ENCODE measurements around the gene ABTB2. TPM values are rescaled to one million over a fixed set of nuclear protein-coding genes. Genes with fewer than 3 reads are reported as not detected.
A peak's percentile ranks its signal among the peaks of the same experiment; 100 is the strongest.

Gene ABTB2
- total RNA-seq, 1 donor from 2014 or later, result 72.8 TPM

GRCh38 chr11:34212566-34212965 is 145.2 kb downstream of the ABTB2 start:
- H3K4me3 Mint-ChIP-seq (ENCODE audit: unreplicated experiment), result no peak overlapping the region
- no peak for TF ChIP-seq CTCF (IDR thresholded peaks at IDR 0.05; ENCODE audit: unreplicated experiment)
- no peak overlapping the region for H3K27ac Mint-ChIP-seq (ENCODE audit: unreplicated experiment)
- H3K36me3 Mint-ChIP-seq (ENCODE audit: low read depth, unreplicated experiment), result no peaks in the 10 kb centered on the region
- DNase-seq (ENCODE audit: low spot score), result no peak
- peaks cover 25% of the 10 kb centered on the region for H3K4me1 Mint-ChIP-seq (ENCODE audit: unreplicated experiment)
- no peaks in the 10 kb centered on the region for H3K9me3 Mint-ChIP-seq (ENCODE audit: unreplicated experiment)
- peaks cover 8% of the 10 kb centered on the region for H3K27me3 Mint-ChIP-seq (ENCODE audit: unreplicated experiment)

GRCh38 chr11:34209809-34210208 is 148.0 kb downstream of the ABTB2 start:
- Mint-ChIP-seq H3K27ac (ENCODE audit: unreplicated experiment) (no peak overlapping the region), H3K9me3 (ENCODE audit: unreplicated experiment) (no peaks in the 10 kb centered on the region), H3K36me3 (ENCODE audit: low read depth, unreplicated experiment) (no peaks in the 10 kb centered on the region), H3K4me3 (ENCODE audit: unreplicated experiment) (no peak overlapping the region), H3K27me3 (ENCODE audit: unreplicated experiment) (peaks cover 15% of the 10 kb centered on the region), H3K4me1 (ENCODE audit: unreplicated experiment) (peaks cover 51% of the 10 kb centered on the region)
- no peak for DNase-seq (ENCODE audit: low spot score)
- TF ChIP-seq CTCF (IDR thresholded peaks at IDR 0.05; ENCODE audit: unreplicated experiment), result no peak

GRCh38 chr11:34208266-34209135 is 149.3 kb downstream of the ABTB2 start:
- Mint-ChIP-seq H3K36me3 (ENCODE audit: low read depth, unreplicated experiment) (no peaks in the 10 kb centered on the region), H3K9me3 (ENCODE audit: unreplicated experiment) (no peaks in the 10 kb centered on the region), H3K27me3 (ENCODE audit: unreplicated experiment) (peaks cover 15% of the 10 kb centered on the region), H3K27ac (ENCODE audit: unreplicated experiment) (peak overlapping the region; percentile 84), H3K4me3 (ENCODE audit: unreplicated experiment) (peak overlapping the region; percentile 33), H3K4me1 (ENCODE audit: unreplicated experiment) (peaks cover 60% of the 10 kb centered on the region)
- no peak for TF ChIP-seq CTCF (IDR thresholded peaks at IDR 0.05; ENCODE audit: unreplicated experiment)
- no peak for DNase-seq (ENCODE audit: low spot score)

GRCh38 chr11:34207487-34208180 is 150.2 kb downstream of the ABTB2 start:
- Mint-ChIP-seq H3K27ac (ENCODE audit: unreplicated experiment) (no peak overlapping the region), H3K4me1 (ENCODE audit: unreplicated experiment) (peaks cover 68% of the 10 kb centered on the region), H3K9me3 (ENCODE audit: unreplicated experiment) (no peaks in the 10 kb centered on the region), H3K4me3 (ENCODE audit: unreplicated experiment) (no peak overlapping the region), H3K27me3 (ENCODE audit: unreplicated experiment) (peaks cover 16% of the 10 kb centered on the region), H3K36me3 (ENCODE audit: low read depth, unreplicated experiment) (peaks cover 8% of the 10 kb centered on the region)
- no peak for TF ChIP-seq CTCF (IDR thresholded peaks at IDR 0.05; ENCODE audit: unreplicated experiment)
- no peak for DNase-seq (ENCODE audit: low spot score)
